ENCODE results near the gene RAB17.
"Not testable (repeated sequence)": the region's sequence is repeated elsewhere in the genome, so short reads cannot be mapped to it uniquely, and the experiment has no call there.

RAB17 gene

GRCh38 chr2:237625216-237625705 lies 34.7 kb upstream of the RAB17 start:
- no peak for DNase-seq (ENCODE audit: low read depth in 1 of 2, low spot score in 1 of 2)

DNA sequence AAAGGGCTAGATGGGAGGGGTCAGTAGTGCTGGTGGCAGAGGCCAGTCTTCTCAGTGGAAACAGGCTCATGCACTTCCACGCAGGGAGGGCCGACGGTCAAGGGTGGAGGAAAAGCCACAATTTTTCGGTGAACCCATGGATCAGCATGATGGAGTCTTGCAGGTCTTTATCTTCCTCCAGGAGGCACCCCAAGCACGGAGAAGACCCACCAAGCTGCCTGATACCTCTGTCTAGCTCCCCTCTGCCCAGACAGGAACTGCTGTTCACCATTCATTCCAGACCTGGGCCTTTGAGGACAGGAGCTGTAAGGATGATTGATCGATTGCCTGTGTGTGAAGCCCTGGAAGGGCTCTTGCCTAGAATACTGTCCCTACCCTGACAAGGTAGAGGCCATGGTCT lies 34.0 kb upstream of the RAB17 start:
- DNase-seq (ENCODE audit: low read depth in 1 of 2, low spot score in 1 of 2): no peak

DNA sequence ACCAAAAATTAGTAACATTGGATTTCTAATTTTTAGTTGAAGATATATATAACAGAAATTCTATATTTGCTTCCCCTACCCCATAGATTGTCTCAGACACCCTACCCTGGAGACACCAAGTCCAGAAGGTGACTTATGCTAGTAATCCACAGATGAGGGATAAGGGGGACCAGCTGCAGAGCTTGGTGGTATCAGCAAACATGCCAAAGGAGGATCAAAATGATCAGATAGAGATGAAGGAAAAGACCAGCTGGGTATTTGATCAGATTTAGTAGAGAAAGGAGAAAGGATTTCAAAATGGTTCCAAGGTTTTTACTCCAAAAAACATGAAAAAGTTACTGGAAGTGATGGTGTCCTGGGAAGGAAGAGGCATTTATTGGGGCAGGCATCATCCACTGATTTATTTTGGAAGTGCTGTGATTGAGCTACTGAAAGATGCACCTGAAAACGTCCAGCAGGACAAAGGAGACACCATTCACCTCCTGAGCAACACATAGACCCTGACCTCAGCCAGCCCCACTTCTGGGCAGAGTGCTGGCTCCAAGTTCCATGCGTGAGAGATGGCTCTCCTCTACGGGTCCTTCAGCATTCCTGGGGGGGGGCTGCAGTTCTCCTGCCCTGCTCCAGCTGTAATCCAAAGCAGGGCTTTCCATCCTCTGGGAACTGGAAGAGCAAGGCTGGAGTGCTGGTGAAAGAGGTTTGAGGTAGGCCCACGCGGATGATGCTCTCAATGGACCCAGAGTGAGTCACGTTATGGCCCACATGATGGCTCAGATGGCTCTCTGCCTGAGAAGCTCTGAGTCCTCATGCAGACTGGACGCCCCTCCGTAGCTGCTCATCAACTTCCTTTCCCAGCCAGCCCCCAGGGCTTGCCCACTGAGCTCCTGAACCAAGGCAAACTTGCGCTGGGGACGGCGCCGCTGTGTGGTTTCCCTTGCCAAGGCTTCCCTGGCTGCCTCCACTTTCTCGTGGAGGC lies 33.2 kb upstream of the RAB17 start:
- no peak for DNase-seq (ENCODE audit: low read depth in 1 of 2, low spot score in 1 of 2)

DNA sequence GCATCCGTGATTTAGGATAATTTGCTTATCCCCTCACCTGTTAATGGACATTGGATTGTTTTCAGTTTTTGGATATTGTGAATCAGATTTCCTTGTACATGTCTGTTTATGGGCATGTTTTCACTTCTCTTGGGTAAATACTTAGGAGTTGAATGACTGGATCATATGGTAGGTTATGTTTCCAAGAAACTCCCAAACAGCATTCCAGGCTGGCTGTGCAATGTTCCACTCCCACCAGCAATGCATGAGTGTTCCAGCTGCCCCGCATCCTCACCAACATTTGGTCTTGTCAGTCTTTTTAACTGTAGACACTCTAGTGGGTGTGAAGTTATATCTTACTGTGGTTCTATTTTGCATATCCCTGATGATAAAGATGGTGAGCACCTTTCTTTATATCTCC lies 27.9 kb upstream of the RAB17 start:
- DNase-seq (ENCODE audit: low read depth in 1 of 2, low spot score in 1 of 2): no peak

DNA sequence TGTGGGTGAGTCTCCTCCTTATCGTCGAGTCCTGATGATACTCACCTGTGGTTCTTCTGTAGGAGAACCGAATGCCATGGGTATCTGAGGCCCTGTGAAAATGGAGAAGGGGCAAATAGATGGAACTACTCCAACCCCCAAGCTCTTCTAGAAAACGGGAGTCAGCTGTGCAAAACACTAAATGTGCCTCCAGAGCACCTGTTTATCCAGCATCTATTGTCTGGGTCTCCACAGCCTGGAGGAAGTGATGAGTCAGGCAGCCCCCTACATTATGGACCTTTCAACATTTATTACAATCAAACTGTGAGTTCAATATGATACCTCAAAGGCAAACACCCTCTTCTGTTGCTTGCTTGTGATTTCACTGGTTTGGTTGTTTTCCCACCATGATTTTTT lies 27.1 kb upstream of the RAB17 start:
- DNase-seq (ENCODE audit: low read depth in 1 of 2, low spot score in 1 of 2): no peak

DNA sequence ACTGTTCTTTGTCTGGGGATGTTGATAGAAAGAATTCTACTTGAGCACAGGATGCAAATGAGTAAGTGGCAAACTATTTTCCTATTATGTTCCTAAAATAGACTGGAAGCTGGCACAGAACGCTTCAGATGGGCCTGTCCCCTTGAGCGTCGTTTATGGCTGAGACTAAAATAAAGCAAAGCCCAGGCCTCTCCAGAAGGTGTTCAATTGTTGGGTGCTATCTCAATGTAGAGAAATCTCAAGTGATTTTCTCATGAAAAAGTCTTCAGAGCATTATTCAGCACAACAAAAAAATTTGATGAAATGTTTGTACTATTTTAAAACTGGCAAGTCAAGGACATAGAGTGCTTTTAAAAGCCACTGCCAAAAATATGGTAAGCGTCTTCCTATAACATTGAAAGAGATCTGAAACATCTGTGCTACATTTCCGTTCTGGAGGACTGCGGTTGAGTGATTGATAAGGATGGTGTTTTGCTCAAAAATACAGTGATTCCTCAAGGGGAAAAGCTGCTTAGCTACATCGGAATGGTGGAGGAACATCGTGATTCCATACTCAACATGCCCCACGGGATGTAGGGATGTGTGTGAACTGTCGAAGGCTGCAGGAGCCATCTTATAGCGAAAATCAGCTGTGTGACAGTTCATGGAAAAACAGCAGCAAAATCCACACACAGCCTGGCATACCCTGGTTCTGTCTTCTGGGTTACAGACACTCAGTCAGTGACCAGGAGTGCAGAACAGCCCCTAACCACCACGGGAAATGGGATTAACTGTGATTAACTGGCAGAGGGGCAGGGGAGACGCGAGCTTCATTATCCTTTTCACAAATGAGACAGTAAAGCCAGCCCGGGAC lies 26.4 kb upstream of the RAB17 start:
- DNase-seq (ENCODE audit: low read depth in 1 of 2, low spot score in 1 of 2): no peak

DNA sequence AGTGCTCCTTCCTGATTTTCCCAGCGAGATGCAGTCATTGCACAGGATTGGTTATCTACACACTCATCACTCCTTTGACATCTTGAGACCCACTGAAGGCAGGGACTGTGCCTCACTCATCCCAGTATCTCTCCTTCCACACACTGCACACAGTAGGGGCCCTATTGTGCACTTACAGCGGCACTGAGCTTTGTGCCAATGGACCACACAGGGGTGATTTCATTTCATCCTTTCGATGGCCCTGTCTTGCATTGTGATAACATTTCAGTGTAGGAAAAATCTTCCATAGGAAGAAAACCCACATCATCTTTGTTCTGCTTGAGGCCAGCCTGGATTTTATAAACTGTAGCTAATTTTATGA lies 25.8 kb upstream of the RAB17 start:
- no peak for DNase-seq (ENCODE audit: low read depth in 1 of 2, low spot score in 1 of 2)

DNA sequence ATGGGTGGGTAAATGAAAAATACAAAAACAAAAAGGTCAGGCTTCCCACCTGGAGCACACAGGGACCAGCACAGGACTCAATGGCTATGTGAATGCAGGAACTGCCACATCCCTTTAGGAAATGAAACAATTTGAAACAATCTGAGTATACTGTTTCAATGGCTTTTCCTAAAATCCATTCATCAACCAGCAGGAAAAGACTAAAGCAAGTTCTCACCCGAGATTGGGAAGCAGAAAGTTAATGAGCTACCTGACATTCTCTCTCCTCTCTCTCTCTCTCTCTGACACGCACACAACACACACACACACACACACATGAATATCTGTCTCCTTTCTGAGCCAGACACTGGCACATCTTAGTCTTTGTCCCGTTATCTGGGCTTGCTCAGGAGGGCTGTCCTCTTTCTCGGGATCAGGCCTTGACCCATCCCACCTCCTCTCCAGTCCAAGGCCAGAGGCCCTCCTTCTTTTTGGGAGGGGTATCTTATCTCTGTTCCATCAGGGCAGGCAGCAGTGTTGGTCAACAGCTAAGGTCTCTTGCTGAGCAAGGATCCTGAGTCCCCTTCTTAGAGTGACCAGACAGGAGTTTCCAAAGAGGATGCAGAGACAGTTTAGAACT lies 25.2 kb upstream of the RAB17 start:
- no peak for DNase-seq (ENCODE audit: low read depth in 1 of 2, low spot score in 1 of 2)

GRCh38 chr2:237614151-237614720 lies 23.7 kb upstream of the RAB17 start:
- no peak for DNase-seq (ENCODE audit: low read depth in 1 of 2, low spot score in 1 of 2)

DNA sequence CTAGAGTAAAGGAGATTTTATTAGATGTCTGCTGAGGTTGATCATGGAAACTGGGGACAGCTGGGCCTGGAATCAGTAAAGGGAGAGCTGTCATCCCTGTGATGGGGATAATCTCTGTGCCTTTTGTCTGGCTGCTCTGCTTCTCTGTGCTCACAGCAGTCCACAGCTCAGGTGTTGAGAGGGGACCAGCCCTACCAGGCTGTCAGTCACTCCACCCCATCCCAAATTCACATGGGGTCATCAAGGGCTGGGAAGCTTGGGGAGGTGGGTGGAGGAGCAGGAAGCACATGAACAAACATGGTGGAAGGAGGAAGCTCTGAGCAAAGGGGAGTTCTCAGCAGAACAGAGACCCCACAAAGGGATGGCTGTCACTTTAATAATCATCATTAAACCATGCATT lies 23.1 kb upstream of the RAB17 start:
- DNase-seq (ENCODE audit: low read depth in 1 of 2, low spot score in 1 of 2): no peak

- no peak for DNase-seq (ENCODE audit: low read depth in 1 of 2, low spot score in 1 of 2)
These were observed 22.2 kb upstream of the RAB17 start for GRCh38 chr2:237612527-237613357.

- not testable (repeated sequence) for DNase-seq (ENCODE audit: low read depth in 1 of 2, low spot score in 1 of 2)
These were observed 16.0 kb upstream of the RAB17 start for GRCh38 chr2:237606522-237606921.

GRCh38 chr2:237604960-237605359 lies 14.4 kb upstream of the RAB17 start:
- no peak for DNase-seq (ENCODE audit: low read depth in 1 of 2, low spot score in 1 of 2)

- no peak for DNase-seq (ENCODE audit: low read depth in 1 of 2, low spot score in 1 of 2)
These were observed 13.9 kb upstream of the RAB17 start for GRCh38 chr2:237604391-237604790.

GRCh38 chr2:237603718-237604362 lies 13.3 kb upstream of the RAB17 start:
- peak in 1 of 2 donors; percentile 45 for DNase-seq (ENCODE audit: low read depth in 1 of 2, low spot score in 1 of 2)

DNA sequence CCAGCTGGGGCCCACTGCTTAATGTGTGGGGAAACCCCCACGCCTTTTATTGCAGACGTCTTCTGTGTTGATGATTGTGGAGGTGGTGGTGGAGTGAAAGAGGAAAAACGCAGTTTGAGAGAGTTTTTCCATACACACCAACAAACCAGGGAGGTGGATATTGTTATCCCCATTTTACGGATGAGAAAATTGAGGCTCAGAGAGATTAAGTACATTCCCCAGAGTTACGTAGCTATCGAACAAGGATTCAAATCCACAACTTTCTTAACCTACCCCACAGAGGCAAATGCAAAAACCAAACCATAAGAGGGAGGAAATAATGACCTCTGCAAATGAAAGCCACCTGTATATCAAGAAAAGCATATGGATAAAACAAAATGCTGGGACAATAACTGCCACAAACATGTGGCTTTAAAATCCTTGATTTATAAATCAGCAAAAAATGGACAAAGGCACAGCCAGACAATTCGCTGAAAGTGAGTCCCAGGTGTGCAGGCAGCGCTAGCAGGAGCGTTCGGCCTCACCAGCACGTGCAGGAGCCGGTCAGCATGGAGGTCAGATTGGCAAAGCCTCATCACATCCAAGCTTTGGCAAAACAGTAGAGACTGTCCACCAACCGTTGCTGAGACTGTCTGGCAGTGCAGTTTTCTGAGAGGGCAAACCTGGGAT lies 12.6 kb upstream of the RAB17 start:
- no peak for DNase-seq (ENCODE audit: low read depth in 1 of 2, low spot score in 1 of 2)

DNA sequence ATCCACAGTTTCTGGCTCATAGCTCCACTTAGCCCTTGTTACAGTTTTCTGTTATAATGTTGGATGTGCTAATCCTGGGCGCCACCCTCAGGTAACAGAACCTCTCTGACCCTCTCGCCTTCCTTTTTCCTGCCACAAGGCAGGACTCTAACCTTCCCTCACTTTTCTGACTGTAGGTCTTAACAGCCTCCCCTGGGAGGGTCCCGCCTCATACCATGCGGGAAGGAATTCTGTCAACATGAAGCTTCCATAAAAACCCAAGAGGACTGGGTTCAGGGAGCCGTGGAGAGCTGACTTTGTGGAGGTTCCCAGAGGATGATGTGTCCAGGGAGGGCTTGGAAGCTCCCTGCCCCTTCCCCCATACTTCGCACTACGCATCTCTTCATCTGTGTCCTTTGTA lies 11.9 kb upstream of the RAB17 start:
- no peak for DNase-seq (ENCODE audit: low read depth in 1 of 2, low spot score in 1 of 2)

DNA sequence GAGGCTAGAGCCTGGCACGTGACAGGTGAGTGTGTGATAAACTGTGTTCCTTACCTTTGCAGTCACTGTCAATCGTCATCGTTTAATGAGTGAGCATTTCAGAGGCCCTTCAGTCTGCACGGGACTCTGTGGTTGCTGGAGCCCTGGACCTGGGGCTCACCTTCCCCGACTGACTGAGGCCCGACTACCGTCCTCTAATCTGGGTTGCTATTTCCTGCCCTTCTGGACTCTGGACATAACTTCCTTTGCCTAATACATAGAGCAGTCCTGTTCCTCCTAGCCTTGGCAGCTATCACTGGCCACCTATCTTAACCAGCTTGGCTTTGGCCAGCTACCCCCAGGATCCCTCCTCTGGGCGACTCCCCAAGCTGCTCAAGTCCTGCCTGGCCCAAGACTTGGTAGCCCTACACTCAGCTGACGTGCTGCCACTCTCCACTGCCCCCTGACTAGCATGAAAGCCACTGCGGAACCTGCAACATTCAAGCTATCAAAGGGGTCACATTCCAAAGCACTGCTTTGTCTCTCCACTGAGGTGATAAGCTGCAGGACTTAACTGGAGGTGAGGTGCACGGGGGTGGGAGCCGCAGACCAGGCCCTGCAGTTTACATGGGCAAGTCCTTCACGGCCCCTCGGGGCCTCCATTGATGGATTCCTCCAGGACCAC lies 11.1 kb upstream of the RAB17 start:
- no peak for DNase-seq (ENCODE audit: low read depth in 1 of 2, low spot score in 1 of 2)
